Measurements from ENCODE around the gene BCAS3.

The BCAS3 gene

GRCh38 chr17:61076621-61077031, 399.0 kb downstream of the BCAS3 start:
- TF ChIP-seq SPI1 (IDR thresholded peaks at IDR 0.05; ENCODE audit: low read depth, low read length) (no peak), POLR2A (IDR thresholded peaks at IDR 0.05; ENCODE audit: low read depth, low read length) (no peak), POU2F2 (IDR thresholded peaks at IDR 0.05; ENCODE audit: low read depth, low read length) (no peak), PAX5 (IDR thresholded peaks at IDR 0.05; ENCODE audit: insufficient read depth, low read length, severe bottlenecking) (no peak), POLR2AphosphoS5 (IDR thresholded peaks at IDR 0.05; ENCODE audit: low read depth, low read length) (no peak), TAF1 (IDR thresholded peaks at IDR 0.05; ENCODE audit: low read depth, low read length) (no peak)
- DNase-seq (ENCODE audit: insufficient read length, low spot score): no peak
- no peak for FAIRE-seq

- peak; percentile 5 for FAIRE-seq
- TF ChIP-seq PAX5 (IDR thresholded peaks at IDR 0.05; ENCODE audit: insufficient read depth, low read length, severe bottlenecking) (no peak), TAF1 (IDR thresholded peaks at IDR 0.05; ENCODE audit: low read depth, low read length) (no peak), POU2F2 (IDR thresholded peaks at IDR 0.05; ENCODE audit: low read depth, low read length) (no peak), POLR2AphosphoS5 (IDR thresholded peaks at IDR 0.05; ENCODE audit: low read depth, low read length) (no peak)
- no peak for DNase-seq (ENCODE audit: insufficient read length, low spot score)
Measured at GRCh38 chr17:61081959-61082358, 404.3 kb downstream of the BCAS3 start.

GRCh38 chr17:61084260-61084659, 406.6 kb downstream of the BCAS3 start:
- no peak for TF ChIP-seq SPI1 (IDR thresholded peaks at IDR 0.05; ENCODE audit: low read depth, low read length)
- no peak for TF ChIP-seq PAX5 (IDR thresholded peaks at IDR 0.05; ENCODE audit: insufficient read depth, low read length, severe bottlenecking)
- no peak for TF ChIP-seq POLR2AphosphoS5 (IDR thresholded peaks at IDR 0.05; ENCODE audit: low read depth, low read length)
- TF ChIP-seq POU2F2 (IDR thresholded peaks at IDR 0.05; ENCODE audit: low read depth, low read length): no peak
- no peak for TF ChIP-seq POLR2A (IDR thresholded peaks at IDR 0.05; ENCODE audit: low read depth, low read length)
- no peak for TF ChIP-seq TAF1 (IDR thresholded peaks at IDR 0.05; ENCODE audit: low read depth, low read length)
- FAIRE-seq (no peak), DNase-seq (ENCODE audit: insufficient read length, low spot score) (no peak)

- DNase-seq (ENCODE audit: insufficient read length, low spot score) (no peak), FAIRE-seq (no peak)
- TF ChIP-seq POU2F2 (IDR thresholded peaks at IDR 0.05; ENCODE audit: low read depth, low read length): no peak
- TF ChIP-seq POLR2A (IDR thresholded peaks at IDR 0.05; ENCODE audit: low read depth, low read length): no peak
- TF ChIP-seq PAX5 (IDR thresholded peaks at IDR 0.05; ENCODE audit: insufficient read depth, low read length, severe bottlenecking): no peak
- no peak for TF ChIP-seq SPI1 (IDR thresholded peaks at IDR 0.05; ENCODE audit: low read depth, low read length)
- TF ChIP-seq TAF1 (IDR thresholded peaks at IDR 0.05; ENCODE audit: low read depth, low read length): no peak
Measured at GRCh38 chr17:61087024-61087423, 409.4 kb downstream of the BCAS3 start.

GRCh38 chr17:61088556-61088955, 410.9 kb downstream of the BCAS3 start:
- DNase-seq (ENCODE audit: insufficient read length, low spot score) (no peak), FAIRE-seq (no peak)
- TF ChIP-seq SPI1 (IDR thresholded peaks at IDR 0.05; ENCODE audit: low read depth, low read length): no peak
- TF ChIP-seq PAX5 (IDR thresholded peaks at IDR 0.05; ENCODE audit: insufficient read depth, low read length, severe bottlenecking): no peak
- TF ChIP-seq POU2F2 (IDR thresholded peaks at IDR 0.05; ENCODE audit: low read depth, low read length): no peak
- no peak for TF ChIP-seq TAF1 (IDR thresholded peaks at IDR 0.05; ENCODE audit: low read depth, low read length)
- TF ChIP-seq POLR2AphosphoS5 (IDR thresholded peaks at IDR 0.05; ENCODE audit: low read depth, low read length): no peak
- TF ChIP-seq POLR2A (IDR thresholded peaks at IDR 0.05; ENCODE audit: low read depth, low read length): no peak

- no peak for DNase-seq (ENCODE audit: insufficient read length, low spot score)
- TF ChIP-seq POLR2A (IDR thresholded peaks at IDR 0.05; ENCODE audit: low read depth, low read length) (no peak), POLR2AphosphoS5 (IDR thresholded peaks at IDR 0.05; ENCODE audit: low read depth, low read length) (no peak), SPI1 (IDR thresholded peaks at IDR 0.05; ENCODE audit: low read depth, low read length) (no peak), PAX5 (IDR thresholded peaks at IDR 0.05; ENCODE audit: insufficient read depth, low read length, severe bottlenecking) (no peak), POU2F2 (IDR thresholded peaks at IDR 0.05; ENCODE audit: low read depth, low read length) (no peak), TAF1 (IDR thresholded peaks at IDR 0.05; ENCODE audit: low read depth, low read length) (no peak)
- FAIRE-seq: no peak
Measured at GRCh38 chr17:61091096-61091495, 413.4 kb downstream of the BCAS3 start.

- TF ChIP-seq POLR2AphosphoS5 (IDR thresholded peaks at IDR 0.05; ENCODE audit: low read depth, low read length) (no peak), POU2F2 (IDR thresholded peaks at IDR 0.05; ENCODE audit: low read depth, low read length) (no peak), PAX5 (IDR thresholded peaks at IDR 0.05; ENCODE audit: insufficient read depth, low read length, severe bottlenecking) (no peak), POLR2A (IDR thresholded peaks at IDR 0.05; ENCODE audit: low read depth, low read length) (no peak), TAF1 (IDR thresholded peaks at IDR 0.05; ENCODE audit: low read depth, low read length) (no peak), SPI1 (IDR thresholded peaks at IDR 0.05; ENCODE audit: low read depth, low read length) (no peak)
- FAIRE-seq (no peak), DNase-seq (ENCODE audit: insufficient read length, low spot score) (no peak)
Measured at GRCh38 chr17:61097781-61098180, 420.1 kb downstream of the BCAS3 start.

GRCh38 chr17:61106354-61106753, 428.7 kb downstream of the BCAS3 start:
- DNase-seq (ENCODE audit: insufficient read length, low spot score) (no peak), FAIRE-seq (no peak)
- TF ChIP-seq POU2F2 (IDR thresholded peaks at IDR 0.05; ENCODE audit: low read depth, low read length): no peak
- no peak for TF ChIP-seq PAX5 (IDR thresholded peaks at IDR 0.05; ENCODE audit: insufficient read depth, low read length, severe bottlenecking)
- no peak for TF ChIP-seq POLR2AphosphoS5 (IDR thresholded peaks at IDR 0.05; ENCODE audit: low read depth, low read length)
- no peak for TF ChIP-seq POLR2A (IDR thresholded peaks at IDR 0.05; ENCODE audit: low read depth, low read length)
- no peak for TF ChIP-seq SPI1 (IDR thresholded peaks at IDR 0.05; ENCODE audit: low read depth, low read length)
- no peak for TF ChIP-seq TAF1 (IDR thresholded peaks at IDR 0.05; ENCODE audit: low read depth, low read length)

GRCh38 chr17:61116577-61116976, 438.9 kb downstream of the BCAS3 start:
- no peak for DNase-seq (ENCODE audit: insufficient read length, low spot score)
- FAIRE-seq: no peak
- TF ChIP-seq POLR2A (IDR thresholded peaks at IDR 0.05; ENCODE audit: low read depth, low read length): no peak
- no peak for TF ChIP-seq PAX5 (IDR thresholded peaks at IDR 0.05; ENCODE audit: insufficient read depth, low read length, severe bottlenecking)
- no peak for TF ChIP-seq SPI1 (IDR thresholded peaks at IDR 0.05; ENCODE audit: low read depth, low read length)
- no peak for TF ChIP-seq POU2F2 (IDR thresholded peaks at IDR 0.05; ENCODE audit: low read depth, low read length)
- no peak for TF ChIP-seq TAF1 (IDR thresholded peaks at IDR 0.05; ENCODE audit: low read depth, low read length)
- no peak for TF ChIP-seq POLR2AphosphoS5 (IDR thresholded peaks at IDR 0.05; ENCODE audit: low read depth, low read length)

GRCh38 chr17:61117983-61118382, 440.3 kb downstream of the BCAS3 start:
- TF ChIP-seq TAF1 (IDR thresholded peaks at IDR 0.05; ENCODE audit: low read depth, low read length) (no peak), POLR2AphosphoS5 (IDR thresholded peaks at IDR 0.05; ENCODE audit: low read depth, low read length) (no peak), SPI1 (IDR thresholded peaks at IDR 0.05; ENCODE audit: low read depth, low read length) (no peak), PAX5 (IDR thresholded peaks at IDR 0.05; ENCODE audit: insufficient read depth, low read length, severe bottlenecking) (no peak), POLR2A (IDR thresholded peaks at IDR 0.05; ENCODE audit: low read depth, low read length) (no peak), POU2F2 (IDR thresholded peaks at IDR 0.05; ENCODE audit: low read depth, low read length) (no peak)
- FAIRE-seq (no peak), DNase-seq (ENCODE audit: insufficient read length, low spot score) (no peak)
